KOPT-K1 (cell line): ENCODE data around the gene FAM20C.
"Not testable (repeated sequence)": the region's sequence is repeated elsewhere in the genome, so short reads cannot be mapped to it uniquely, and the experiment has no call there.

ENCODE experiments used
- H3K27ac ChIP-seq: fragments of 200-600 bp; sonication (generic); 2 replicates; pipeline ENCODE4 v1.5.1; 2016; ENCODE audit warnings: antibody characterized with exemption, mild to moderate bottlenecking, low read depth, low read length; ENCODE audit not compliant: poor library complexity, severe bottlenecking
- H3K36me3 ChIP-seq: fragments of 200-600 bp; sonication (generic); 2 replicates; pipeline ENCODE4 v1.5.1; 2017; ENCODE audit warnings: antibody characterized with exemption, mild to moderate bottlenecking, low read length, moderate library complexity; ENCODE audit not compliant: insufficient read depth
- H3K9me3 ChIP-seq: fragments of 200-600 bp; sonication (generic); 2 replicates; pipeline ENCODE4 v1.5.1; 2017; ENCODE audit warnings: antibody characterized with exemption, low read length, mild to moderate bottlenecking; ENCODE audit not compliant: insufficient read depth, poor library complexity, severe bottlenecking

The FAM20C gene

GRCh38 chr7:204326-204725 is 12.0 kb downstream of the FAM20C start:
- no peaks in the 10 kb centered on the region for H3K36me3 ChIP-seq
- no peaks in the 10 kb centered on the region for H3K9me3 ChIP-seq
- no peak overlapping the region for H3K27ac ChIP-seq

GRCh38 chr7:205115-206010 is 13.0 kb downstream of the FAM20C start:
- no peak overlapping the region for H3K27ac ChIP-seq
- H3K9me3 ChIP-seq = no peaks in the 10 kb centered on the region
- H3K36me3 ChIP-seq = no peaks in the 10 kb centered on the region

GRCh38 chr7:206351-206750 is 14.0 kb downstream of the FAM20C start:
- H3K36me3 ChIP-seq, H3K27ac ChIP-seq, H3K9me3 ChIP-seq: not testable (repeated sequence)

- Histone ChIP-seq H3K27ac (no peak overlapping the region), H3K36me3 (no peaks in the 10 kb centered on the region), H3K9me3 (no peaks in the 10 kb centered on the region)
These were observed 15.2 kb downstream of the FAM20C start for GRCh38 chr7:207418-208129.

- Histone ChIP-seq H3K27ac (no peak overlapping the region), H3K36me3 (no peaks in the 10 kb centered on the region), H3K9me3 (no peaks in the 10 kb centered on the region)
These were observed 15.8 kb downstream of the FAM20C start for GRCh38 chr7:208130-208673.

GRCh38 chr7:208816-209215 is 16.4 kb downstream of the FAM20C start:
- no peaks in the 10 kb centered on the region for H3K36me3 ChIP-seq
- H3K9me3 ChIP-seq = no peaks in the 10 kb centered on the region
- H3K27ac ChIP-seq = no peak overlapping the region

GRCh38 chr7:209416-209815 is 17.0 kb downstream of the FAM20C start:
- Histone ChIP-seq H3K9me3 (no peaks in the 10 kb centered on the region), H3K27ac (no peak overlapping the region), H3K36me3 (no peaks in the 10 kb centered on the region)

- H3K9me3 ChIP-seq = no peaks in the 10 kb centered on the region
- no peak overlapping the region for H3K27ac ChIP-seq
- H3K36me3 ChIP-seq = no peaks in the 10 kb centered on the region
These were observed 17.5 kb downstream of the FAM20C start for GRCh38 chr7:209906-210305.

- Histone ChIP-seq H3K36me3 (no peaks in the 10 kb centered on the region), H3K27ac (no peak overlapping the region), H3K9me3 (no peaks in the 10 kb centered on the region)
These were observed 18.1 kb downstream of the FAM20C start for GRCh38 chr7:210401-210925.

GRCh38 chr7:211033-211714 is 18.8 kb downstream of the FAM20C start:
- H3K27ac ChIP-seq = no peak overlapping the region
- no peaks in the 10 kb centered on the region for H3K36me3 ChIP-seq
- H3K9me3 ChIP-seq = no peaks in the 10 kb centered on the region

- Histone ChIP-seq H3K27ac (no peak overlapping the region), H3K9me3 (no peaks in the 10 kb centered on the region), H3K36me3 (no peaks in the 10 kb centered on the region)
These were observed 19.3 kb downstream of the FAM20C start for GRCh38 chr7:211715-212058.

GRCh38 chr7:212754-213153 is 20.4 kb downstream of the FAM20C start:
- no peaks in the 10 kb centered on the region for H3K36me3 ChIP-seq
- H3K9me3 ChIP-seq = no peaks in the 10 kb centered on the region
- no peak overlapping the region for H3K27ac ChIP-seq

GRCh38 chr7:213324-213993 is 21.1 kb downstream of the FAM20C start:
- no peaks in the 10 kb centered on the region for H3K36me3 ChIP-seq
- no peaks in the 10 kb centered on the region for H3K9me3 ChIP-seq
- H3K27ac ChIP-seq = no peak overlapping the region

GRCh38 chr7:214410-215212 is 22.2 kb downstream of the FAM20C start:
- Histone ChIP-seq H3K36me3 (no peaks in the 10 kb centered on the region), H3K9me3 (no peaks in the 10 kb centered on the region), H3K27ac (no peak overlapping the region)
